GM12872 (cell line): ENCODE measurements around the gene STK39.

Experiments
- CTCF ChIP-seq: IDR thresholded peaks from 3 replicates; pipeline ENCODE4 v1.5.1; 2011; ENCODE audit warnings: low read depth, mild to moderate bottlenecking, low read length, moderate library complexity; ENCODE audit not compliant: insufficient read depth

STK39 gene

GRCh38 chr2:168085801-168086361 lies 161.5 kb downstream of the STK39 start:
- TF ChIP-seq CTCF: no peak

- no peak for TF ChIP-seq CTCF
Measured at GRCh38 chr2:168084288-168084687, 163.1 kb downstream of the STK39 start.

- no peak for TF ChIP-seq CTCF
Measured at GRCh38 chr2:168079236-168079635, 168.2 kb downstream of the STK39 start.

GRCh38 chr2:168076731-168077130 lies 170.7 kb downstream of the STK39 start:
- no peak for TF ChIP-seq CTCF

GRCh38 chr2:168075446-168075845 lies 171.9 kb downstream of the STK39 start:
- TF ChIP-seq CTCF: no peak

GRCh38 chr2:168072626-168073303 lies 174.6 kb downstream of the STK39 start:
- no peak for TF ChIP-seq CTCF

- no peak for TF ChIP-seq CTCF
Measured at GRCh38 chr2:168064011-168064998, 183.1 kb downstream of the STK39 start.
